CD14-positive monocyte (primary cell): ENCODE results near the gene MRPL51. TPM values are rescaled to one million over a fixed set of nuclear protein-coding genes. Genes with fewer than 3 reads are reported as not detected.

Experiments used
- DNase-seq, 3 donors: peaks; one replicate each; pipeline ENCODE4 v3.0.0-alpha.2; 2011 to 2022
- H2AFZ ChIP-seq: 2 replicates; pipeline ENCODE4 v1.6.0; 2012; ENCODE audit warnings: mild to moderate bottlenecking, low read depth, low read length, inconsistent platforms; ENCODE audit not compliant: insufficient read depth, poor library complexity, severe bottlenecking
- H3K27ac ChIP-seq, 2 donors: 1 replicate in 1 of 2; 2 replicates in 1 of 2; pipeline ENCODE4 v1.5.1; 2012 to 2013; ENCODE audit warnings: low read length in 2 of 2, control low read depth in 1 of 2, inconsistent platforms in 1 of 2, low read depth in 1 of 2, mild to moderate bottlenecking in 1 of 2
- H3K27me3 ChIP-seq, 2 donors: one replicate each; pipeline versions ENCODE4 v1.6.0 to v1.6.1; 2011 to 2013; ENCODE audit warnings: low read length in 2 of 2; ENCODE audit not compliant: control insufficient read depth in 2 of 2, insufficient read depth in 2 of 2
- H3K36me3 ChIP-seq, 2 donors: replicated peaks in 1 of 2; 1 replicate in 1 of 2; 2 replicates in 1 of 2; pipeline versions ENCODE4 v1.5.1 to v1.6.1; 2012 to 2013; ENCODE audit warnings: low read length in 2 of 2, control low read depth in 1 of 2, inconsistent platforms in 1 of 2, mild to moderate bottlenecking in 1 of 2; ENCODE audit not compliant: insufficient read depth in 2 of 2, control insufficient read depth in 1 of 2
- H3K4me1 ChIP-seq, 2 donors: 1 replicate in 1 of 2; 2 replicates in 1 of 2; pipeline versions ENCODE4 v1.5.1 to v1.6.1; 2012 to 2013; ENCODE audit warnings: low read length in 2 of 2, control low read depth in 1 of 2, inconsistent platforms in 1 of 2, mild to moderate bottlenecking in 1 of 2, moderate library complexity in 1 of 2; ENCODE audit not compliant: insufficient read depth in 2 of 2, control insufficient read depth in 1 of 2
- H3K4me2 ChIP-seq: replicated peaks from 2 replicates; pipeline ENCODE3; 2012; ENCODE audit warnings: low read length, moderate library complexity, mild to moderate bottlenecking; ENCODE audit not compliant: poor library complexity, severe bottlenecking; ENCODE audit errors: extremely low read depth
- H3K4me3 ChIP-seq, 3 experiments: fragments of 200-600 bp in 1 of 3; sonication (generic) in 1 of 3; replicated peaks in 1 of 3; 1 replicate in 2 of 3; 2 replicates in 1 of 3; pipeline ENCODE4 v1.5.1; 2011 to 2013; ENCODE audit warnings: low read length in 3 of 3, mild to moderate bottlenecking in 3 of 3, control low read depth in 2 of 3, low read depth in 2 of 3, inconsistent platforms in 1 of 3, moderate library complexity in 1 of 3
- H3K79me2 ChIP-seq: 2 replicates; pipeline ENCODE4 v1.6.0; 2012; ENCODE audit warnings: mild to moderate bottlenecking, control low read depth, inconsistent platforms, low read length, moderate library complexity; ENCODE audit not compliant: insufficient read depth
- H3K9ac ChIP-seq: 2 replicates; pipeline ENCODE4 v1.6.0; 2017; ENCODE audit warnings: low read length, mild to moderate bottlenecking; ENCODE audit not compliant: insufficient read depth, poor library complexity, severe bottlenecking
- H3K9me3 ChIP-seq, 2 donors: replicated peaks in 1 of 2; 1 replicate in 1 of 2; 2 replicates in 1 of 2; pipeline versions ENCODE4 v1.5.1 to v1.6.1; 2012 to 2013; ENCODE audit warnings: low read length in 2 of 2, control low read depth in 1 of 2; ENCODE audit not compliant: control insufficient read depth in 1 of 2, insufficient read depth in 1 of 2
- H4K20me1 ChIP-seq: 2 replicates; pipeline ENCODE4 v1.6.0; 2012; ENCODE audit warnings: mild to moderate bottlenecking, low read length, control low read depth, moderate library complexity; ENCODE audit not compliant: insufficient read depth
- H3K27ac Mint-ChIP-seq, 7 donors: one replicate each; pipeline ENCODE4 v1.8.0; 2020; ENCODE audit warnings: mild to moderate bottlenecking in 7 of 7, mixed read lengths in 7 of 7, moderate library complexity in 6 of 7, inconsistent platforms in 2 of 7
- H3K27me3 Mint-ChIP-seq, 3 donors: one replicate each; pipeline ENCODE4 v1.8.0; 2021 to 2022; ENCODE audit warnings: low read depth in 3 of 3, mild to moderate bottlenecking in 3 of 3, mixed read lengths in 3 of 3, moderate library complexity in 3 of 3, inconsistent platforms in 1 of 3
- H3K36me3 Mint-ChIP-seq, 2 donors: one replicate each; pipeline ENCODE4 v1.8.0; 2020; ENCODE audit warnings: mixed read lengths in 2 of 2, inconsistent platforms in 1 of 2, mild to moderate bottlenecking in 1 of 2
- H3K4me1 Mint-ChIP-seq: one replicate; pipeline ENCODE4 v1.8.0; 2020; ENCODE audit warnings: mild to moderate bottlenecking, mixed read lengths
- H3K4me3 Mint-ChIP-seq, 2 donors: one replicate each; pipeline ENCODE4 v1.8.0; 2020; ENCODE audit warnings: mild to moderate bottlenecking in 2 of 2, mixed read lengths in 2 of 2, moderate library complexity in 1 of 2
- H3K9me3 Mint-ChIP-seq, 7 donors: one replicate each; pipeline ENCODE4 v1.8.0; 2020 to 2022; ENCODE audit warnings: mixed read lengths in 7 of 7, mild to moderate bottlenecking in 6 of 7, moderate library complexity in 6 of 7, inconsistent platforms in 2 of 7
- CTCF ChIP-seq: fragments of 200-600 bp; IDR thresholded peaks from one replicate; pipeline ENCODE4 v1.8.0; 2022; ENCODE audit warnings: antibody characterized with exemption, mild to moderate bottlenecking
- WGBS: methylation state at CpG from one replicate; pipeline ENCODE4 v1.1.5; 2013; ENCODE audit warnings: missing lambda C conversion rate; ENCODE audit not compliant: insufficient coverage; 5-methylcytosine and 5-hydroxymethylcytosine counted together
- intact Hi-C, 2 donors: fragments of 100-400 bp; cut with micrococcal nuclease; formaldehyde crosslinking; loops; one replicate each; pipeline versions ENCODE4 v1.15.0 to v1.15.1; 2023
- polyA plus RNA-seq, 3 donors: library from polyadenylated mRNA; depleted of rRNA in 1 of 3; unstranded in 2 of 3; stranded (reverse) in 1 of 3; fragments of 300-500 nt in 2 of 3; fragments of >200 nt in 1 of 3; fragmentation: Illumina TruSeq in 2 of 3; gene quantifications; 1 replicate in 2 of 3; 2 replicates in 1 of 3; pipeline ENCODE4 v1.2.3, GENCODE V29; 2012 to 2021

The MRPL51 gene
- polyA plus RNA-seq, 3 donors: 22.0 to 238 (median 189) TPM

GRCh38 chr12:6539314-6539682 lies 46.2 kb upstream of the MRPL51 start:
- peaks cover 70 to 74% of the 10 kb centered on the region in 2 donors for H3K36me3 ChIP-seq
- H3K4me2 ChIP-seq: no peak overlapping the region
- no peaks in the 10 kb centered on the region for H3K9me3 ChIP-seq
- peaks cover 56 to 71% of the 10 kb centered on the region in 2 donors for H3K4me1 ChIP-seq
- Mint-ChIP-seq H3K36me3 (peaks cover 64 to 78% of the 10 kb centered on the region in 2 donors), H3K4me3 (no peak overlapping the region), H3K27ac (peak overlapping the region in 3 of 7 donors; percentile 20 to 78 (median 46)), H3K27me3 (peaks cover 0 to 5% (median 2%) of the 10 kb centered on the region in 3 donors), H3K4me1 (peaks cover 72% of the 10 kb centered on the region), H3K9me3 (no peaks in the 10 kb centered on the region)
- intact Hi-C loops: loop anchor here (2.0 to 10.0 kb wide), 4 partner anchors 68 to 416 kb away; partner anchors contain the start of genes PTPN6 (in 1 of the 2) and VAMP1 (in 1 of the 2)
- 92% methylated on average over 2 of the region's 5 CpGs for WGBS
- H3K27ac ChIP-seq: no peak overlapping the region
- H3K27me3 ChIP-seq: no peaks in the 10 kb centered on the region
- peaks cover 58% of the 10 kb centered on the region for H3K79me2 ChIP-seq
- DNase-seq: no peak
- no peak overlapping the region for H2AFZ ChIP-seq
- H4K20me1 ChIP-seq: peaks cover 91% of the 10 kb centered on the region
- no peak overlapping the region for H3K4me3 ChIP-seq
- TF ChIP-seq CTCF: no peak
- no peak overlapping the region for H3K9ac ChIP-seq

GRCh38 chr12:6538420-6539313 lies 45.6 kb upstream of the MRPL51 start:
- Histone ChIP-seq H3K79me2 (peaks cover 57% of the 10 kb centered on the region), H4K20me1 (peaks cover 90% of the 10 kb centered on the region), H3K4me2 (no peak overlapping the region), H3K27ac (peak overlapping the region; percentile 55 to 94), H3K4me1 (peaks cover 60 to 77% of the 10 kb centered on the region in 2 donors), H2AFZ (no peak overlapping the region), H3K36me3 (peaks cover 69 to 70% of the 10 kb centered on the region in 2 donors), H3K9ac (no peak overlapping the region), H3K9me3 (no peaks in the 10 kb centered on the region), H3K27me3 (no peaks in the 10 kb centered on the region), H3K4me3 (no peak overlapping the region)
- DNase-seq: no peak
- Mint-ChIP-seq H3K4me3 (no peak overlapping the region), H3K27me3 (peaks cover 0 to 5% (median 2%) of the 10 kb centered on the region in 3 donors), H3K4me1 (peaks cover 75% of the 10 kb centered on the region), H3K36me3 (peaks cover 59 to 74% of the 10 kb centered on the region in 2 donors), H3K27ac (peak overlapping the region; percentile 88 to 98 (median 97)), H3K9me3 (no peaks in the 10 kb centered on the region)
- no peak for TF ChIP-seq CTCF
- 58% methylated on average over 12 of the region's 24 CpGs for WGBS
- intact Hi-C loops: loop anchor here (2.0 to 10.0 kb wide), 4 partner anchors 68 to 416 kb away; partner anchors contain the start of genes PTPN6 (in 1 of the 2) and VAMP1 (in 1 of the 2)
